GM23248 (cell line): ENCODE measurements around the gene PTMA. TPM values are rescaled to one million over a fixed set of nuclear protein-coding genes. Genes with fewer than 3 reads are reported as not detected.

Experiments used
- DNase-seq: peaks from one replicate; pipeline ENCODE4 v3.0.0-alpha.2; 2015
- H2AFZ ChIP-seq: fragments of 200-600 bp; sonication (generic); 2 replicates; pipeline ENCODE4 v1.6.1; 2016; ENCODE audit warnings: antibody characterized with exemption
- H3F3A ChIP-seq: fragments of 200-600 bp; sonication (generic); 2 replicates; pipeline ENCODE4 v1.6.1; 2016; ENCODE audit warnings: mild to moderate bottlenecking, antibody characterized with exemption, mixed run types; ENCODE audit not compliant: insufficient read depth
- H3K27ac ChIP-seq: fragments of 200-600 bp; sonication (generic); 2 replicates; pipeline ENCODE4 v1.5.1; 2016; ENCODE audit warnings: mild to moderate bottlenecking
- H3K27me3 ChIP-seq: fragments of 200-600 bp; sonication (generic); replicated peaks from 2 replicates; pipeline ENCODE4 v1.6.1; 2016; ENCODE audit warnings: mild to moderate bottlenecking; ENCODE audit not compliant: insufficient read depth
- H3K36me3 ChIP-seq: fragments of 200-600 bp; sonication (generic); 2 replicates; pipeline ENCODE4 v1.6.1; 2016; ENCODE audit warnings: low read depth, mild to moderate bottlenecking
- H3K4me1 ChIP-seq: fragments of 200-600 bp; sonication (generic); 2 replicates; pipeline ENCODE4 v1.6.1; 2016; ENCODE audit warnings: mild to moderate bottlenecking; ENCODE audit not compliant: insufficient read depth
- H3K4me2 ChIP-seq: fragments of 200-600 bp; sonication (generic); one replicate; pipeline ENCODE4 v1.6.1; 2016; ENCODE audit warnings: mild to moderate bottlenecking; ENCODE audit not compliant: unreplicated experiment
- H3K4me3 ChIP-seq: fragments of 200-600 bp; sonication (generic); 2 replicates; pipeline ENCODE4 v1.5.1; 2016; ENCODE audit warnings: mild to moderate bottlenecking
- H3K79me2 ChIP-seq: fragments of 200-600 bp; sonication (generic); 2 replicates; pipeline ENCODE4 v1.6.1; 2016; ENCODE audit warnings: mild to moderate bottlenecking; ENCODE audit not compliant: insufficient read depth
- H3K9ac ChIP-seq: fragments of 200-600 bp; sonication (generic); 2 replicates; pipeline ENCODE4 v1.6.1; 2016; ENCODE audit warnings: mild to moderate bottlenecking
- H3K9me2 ChIP-seq: fragments of 200-600 bp; sonication (generic); 2 replicates; pipeline ENCODE4 v1.6.1; 2016; ENCODE audit warnings: mixed run types, mild to moderate bottlenecking, moderate library complexity; ENCODE audit not compliant: insufficient read depth
- H3K9me3 ChIP-seq: fragments of 200-600 bp; sonication (generic); one replicate; pipeline ENCODE4 v1.6.1; 2017; ENCODE audit warnings: low read depth
- H4K20me1 ChIP-seq: fragments of 200-600 bp; sonication (generic); 2 replicates; pipeline ENCODE4 v1.6.0; 2016; ENCODE audit not compliant: insufficient read depth
- EZH2 ChIP-seq: fragments of 200-600 bp; sonication (generic); IDR thresholded peaks from 2 replicates; pipeline ENCODE4 v1.6.1; 2018; ENCODE audit warnings: antibody characterized with exemption, mild to moderate bottlenecking; ENCODE audit not compliant: insufficient read depth, poor library complexity, severe bottlenecking
- EZH2phosphoT487 ChIP-seq: fragments of 200-600 bp; sonication (generic); IDR thresholded peaks from 2 replicates; pipeline ENCODE4 v1.6.1; 2018; ENCODE audit warnings: antibody characterized with exemption, moderate library complexity, mild to moderate bottlenecking, low read depth; ENCODE audit not compliant: insufficient read depth
- WGBS, 2 experiments: methylation state at CpG; one replicate each; pipeline ENCODE4 v1.1.6; 2015 to 2017; ENCODE audit warnings: low lambda C conversion rate in 2 of 2, low coverage in 1 of 2; ENCODE audit errors: missing lambda C conversion rate in 2 of 2; 5-methylcytosine and 5-hydroxymethylcytosine counted together
- in situ Hi-C: fragments of 300-500 bp; cut with MboI; formaldehyde crosslinking; loops from 2 replicates; pipeline ENCODE4 v1.15.0; 2020
- polyA plus RNA-seq: library from polyadenylated mRNA; unstranded; fragments of >200 nt; fragmentation: Nextera tagmentation; extraction: Ambion mirVana; gene quantifications from 2 replicates; pipeline ENCODE4 v1.2.1, GENCODE V29; 2016
- total RNA-seq: library from RNA; depleted of rRNA; stranded (reverse); fragments of >200 nt; shearing (Covaris generic); gene quantifications from 2 replicates; pipeline ENCODE4 v1.2.3, GENCODE V29; 2014

PTMA gene
- total and polyA plus RNA-seq, 2 experiments from 2014 or later: 318 to 570 TPM

DNA sequence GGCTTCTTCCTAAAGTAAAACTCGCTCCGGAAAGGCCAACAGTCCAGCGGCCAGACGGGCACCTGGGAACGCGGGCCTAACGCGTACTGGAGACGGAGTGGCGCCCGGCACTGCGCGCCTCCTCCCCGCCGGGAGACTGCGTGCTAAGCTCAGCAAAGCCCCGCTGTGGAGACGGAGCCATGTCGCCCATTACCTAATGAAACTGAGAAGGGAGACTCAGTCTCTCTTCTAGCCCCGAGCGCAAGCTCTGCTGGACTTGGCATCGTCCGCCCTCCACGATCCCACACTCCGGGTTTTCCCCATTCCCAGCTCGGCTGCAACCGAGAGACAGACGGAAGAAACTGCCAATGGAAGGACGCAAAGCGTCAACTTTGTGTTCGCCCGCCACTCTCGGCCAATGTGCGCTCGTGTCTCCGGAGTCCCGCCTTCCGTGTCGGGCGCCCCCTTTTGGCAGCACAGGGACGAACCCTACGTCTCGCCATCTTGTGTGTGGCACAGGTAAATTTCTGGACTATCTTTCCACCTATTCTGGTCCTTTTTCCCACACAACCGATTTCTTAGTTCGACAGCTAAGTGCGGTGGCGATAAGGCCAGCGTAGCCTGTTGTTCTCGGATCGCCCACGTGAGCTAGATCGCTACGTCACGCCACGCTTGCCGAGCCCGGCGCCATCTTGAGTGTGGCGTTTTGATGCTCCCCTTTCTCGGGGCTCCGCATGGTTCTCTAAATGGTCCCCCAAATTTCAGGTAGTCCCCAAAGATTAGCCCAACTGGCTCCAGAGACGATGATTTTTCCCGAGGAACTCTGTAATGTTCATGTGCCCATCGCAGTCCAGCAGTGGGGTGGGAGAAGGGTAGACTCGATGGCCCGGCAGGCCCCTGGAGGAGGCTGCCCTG, 1.3 kb upstream of the PTMA start:
- DNase-seq: peak; percentile 98
- Histone ChIP-seq H3K9me3 (no peaks in the 10 kb centered on the region), H2AFZ (peak overlapping the region; percentile 93), H3K4me3 (peak overlapping the region; percentile 77), H3K36me3 (no peaks in the 10 kb centered on the region), H3F3A (peaks cover 8% of the 10 kb centered on the region; the same call in 1 of the 2 replicates), H3K4me1 (peaks cover 11% of the 10 kb centered on the region), H3K27me3 (no peaks in the 10 kb centered on the region), H3K4me2 (peak overlapping the region; percentile 77), H4K20me1 (no peaks in the 10 kb centered on the region), H3K27ac (peak overlapping the region; percentile 94), H3K9ac (peak overlapping the region; percentile 94), H3K9me2 (no peaks in the 10 kb centered on the region), H3K79me2 (peaks cover 40% of the 10 kb centered on the region)
- TF ChIP-seq EZH2phosphoT487 (no peak), EZH2 (no peak)
- 2 to 4% methylated on average over 65 to 66 of the region's 66 CpGs for WGBS, 2 experiments
- in situ Hi-C loops: no loop called here

DNA sequence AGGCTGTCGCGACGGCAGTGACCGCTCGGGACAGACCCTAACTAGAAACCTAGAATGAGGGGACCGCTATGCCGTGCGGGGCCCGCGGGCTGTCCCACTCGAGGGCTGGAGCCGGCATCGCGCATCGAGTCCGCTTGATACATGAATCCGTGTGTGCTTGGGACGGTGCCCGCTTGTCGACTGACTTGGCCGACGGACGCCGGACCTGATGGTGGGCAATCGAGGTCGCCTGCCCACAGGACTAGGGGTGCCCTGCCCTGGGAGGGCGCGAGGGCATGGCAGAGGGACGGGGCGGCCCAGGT, 749 bp upstream of the PTMA start:
- peak overlapping the region; percentile 77 for H3K4me3 ChIP-seq
- in situ Hi-C loops: no loop called here
- peaks cover 46% of the 10 kb centered on the region for H3K79me2 ChIP-seq
- H3K9me3 ChIP-seq: no peaks in the 10 kb centered on the region
- peaks cover 8% of the 10 kb centered on the region; the same call in 1 of the 2 replicates for H3F3A ChIP-seq
- no peaks in the 10 kb centered on the region for H3K36me3 ChIP-seq
- peak overlapping the region; percentile 93 for H2AFZ ChIP-seq
- 21 to 33% methylated on average over 30 of the region's 30 CpGs for WGBS, 2 experiments
- H3K4me2 ChIP-seq: no peak overlapping the region
- peak overlapping the region; percentile 94; the same call in 1 of the 2 replicates for H3K9ac ChIP-seq
- H3K27ac ChIP-seq: peak overlapping the region; percentile 94
- H3K9me2 ChIP-seq: no peaks in the 10 kb centered on the region
- peaks cover 14% of the 10 kb centered on the region for H3K4me1 ChIP-seq
- DNase-seq: peak; percentile 54
- no peaks in the 10 kb centered on the region for H3K27me3 ChIP-seq
- H4K20me1 ChIP-seq: no peaks in the 10 kb centered on the region
- TF ChIP-seq EZH2phosphoT487 (no peak), EZH2 (no peak)

GRCh38 chr2:231708773-231709635, 679 bp downstream of the PTMA start:
- 1 to 2% methylated on average over 74 to 103 of the region's 118 CpGs for WGBS, 2 experiments

GRCh38 chr2:231709636-231709980, 1.3 kb downstream of the PTMA start:
- no peaks in the 10 kb centered on the region for H4K20me1 ChIP-seq
- H3K4me3 ChIP-seq: peak overlapping the region; percentile 77
- TF ChIP-seq EZH2phosphoT487 (no peak), EZH2 (no peak)
- H3K4me2 ChIP-seq: peak overlapping the region; percentile 85
- no peaks in the 10 kb centered on the region for H3K9me2 ChIP-seq
- 1 to 2% methylated on average over 31 to 33 of the region's 33 CpGs for WGBS, 2 experiments
- peak overlapping the region; percentile 37; the same call in 1 of the 2 replicates for H2AFZ ChIP-seq
- H3K79me2 ChIP-seq: peaks cover 48% of the 10 kb centered on the region
- no peaks in the 10 kb centered on the region for H3K36me3 ChIP-seq
- H3K9ac ChIP-seq: peak overlapping the region; percentile 98
- DNase-seq: peak; percentile 72
- in situ Hi-C loops: no loop called here
- H3K4me1 ChIP-seq: peaks cover 14% of the 10 kb centered on the region
- peak overlapping the region; percentile 92 for H3K27ac ChIP-seq
- H3K27me3 ChIP-seq: no peaks in the 10 kb centered on the region
- H3K9me3 ChIP-seq: no peaks in the 10 kb centered on the region
- peaks cover 13% of the 10 kb centered on the region for H3F3A ChIP-seq

More at GRCh38 chr2:231708773-231709635, 679 bp downstream of the PTMA start:
- H3K4me2 ChIP-seq: peak overlapping the region; percentile 85
- no peaks in the 10 kb centered on the region for H4K20me1 ChIP-seq
- peaks cover 48% of the 10 kb centered on the region for H3K79me2 ChIP-seq
- peak overlapping the region; percentile 92 for H3K27ac ChIP-seq
- H3K9ac ChIP-seq: peak overlapping the region; percentile 98
- DNase-seq: peak; percentile 83
- no peaks in the 10 kb centered on the region for H3K9me2 ChIP-seq
- no peaks in the 10 kb centered on the region for H3K9me3 ChIP-seq
- peak overlapping the region; percentile 40; the same call in 1 of the 2 replicates for H2AFZ ChIP-seq
- H3K4me3 ChIP-seq: peak overlapping the region; percentile 77
- H3K4me1 ChIP-seq: peaks cover 14% of the 10 kb centered on the region
- no peaks in the 10 kb centered on the region for H3K36me3 ChIP-seq
- peaks cover 13% of the 10 kb centered on the region for H3F3A ChIP-seq
- no peaks in the 10 kb centered on the region for H3K27me3 ChIP-seq
- in situ Hi-C loops: no loop called here
- TF ChIP-seq EZH2phosphoT487 (no peak), EZH2 (no peak)
